ENCODE results near the gene CLTC. TPM values are rescaled to one million over a fixed set of nuclear protein-coding genes. Genes with fewer than 3 reads are reported as not detected.

CLTC gene
- total and polyA plus RNA-seq, 10 of the 15 experiments (the other 5 are each of a cell fraction or from before 2014, with no cell fraction given) = 77.5 to 188 (median 129) TPM

DNA sequence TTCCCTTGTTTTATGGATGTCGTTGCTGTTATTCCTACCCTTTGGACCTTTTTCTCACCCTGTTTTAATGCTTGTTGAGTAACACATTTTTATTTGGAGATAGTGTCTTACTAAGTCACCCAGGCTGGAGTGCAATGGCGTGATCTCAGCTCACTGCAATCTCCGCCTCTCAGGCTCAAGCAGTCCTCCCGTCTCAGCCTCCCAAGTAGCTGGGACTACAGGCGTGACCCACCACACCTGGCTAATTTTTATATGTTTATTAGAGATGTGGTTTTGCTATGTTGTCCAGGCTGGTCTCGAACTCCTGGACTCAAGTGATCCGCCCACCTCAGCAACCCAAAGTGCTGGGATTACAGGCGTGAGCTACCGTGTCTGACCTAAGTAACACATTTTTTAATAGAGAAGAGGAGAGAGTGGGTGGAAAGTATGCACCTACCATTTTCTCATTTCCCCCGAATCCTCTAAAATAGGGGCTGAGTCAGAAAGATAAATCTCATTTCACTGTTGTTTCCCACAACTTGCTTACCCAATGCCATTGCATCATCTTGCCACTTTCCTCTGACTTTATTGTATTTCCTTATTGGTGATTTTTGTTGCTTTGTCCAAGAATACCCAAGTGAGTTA lies 47.3 kb upstream of the CLTC start (continued):
- TF ChIP-seq SPI1 (IDR thresholded peaks at IDR 0.05; ENCODE audit: borderline replicate concordance, insufficient read depth, low read depth, low read length) (0 out of 2 replicates have a peak, but pooled peaks have one; percentile 14), RFX5 (IDR thresholded peaks at IDR 0.05; ENCODE audit: low read depth, low read length) (no peak), IRF4 (IDR thresholded peaks at IDR 0.05; ENCODE audit: low read depth, low read length) (0 out of 2 replicates have a peak, but pooled peaks have one; percentile 49), YY1 (IDR thresholded peaks at IDR 0.05; ENCODE audit: low read depth, low read length) (no peak), KDM1A (IDR thresholded peaks at IDR 0.05; ENCODE audit: borderline replicate concordance) (no peak), RUNX3 (IDR thresholded peaks at IDR 0.05; ENCODE audit: low read length) (peak; percentile 81), NRF1 (conservative IDR thresholded peaks at IDR 0.05; ENCODE audit: low read depth, low read length) (no peak), CBX3 (IDR thresholded peaks at IDR 0.05; ENCODE audit: borderline replicate concordance, low read depth) (no peak), NR2F1 (conservative IDR thresholded peaks at IDR 0.05) (no peak), ZNF207 (IDR thresholded peaks at IDR 0.05; ENCODE audit: borderline replicate concordance) (no peak), CBFB (IDR thresholded peaks at IDR 0.05; ENCODE audit: low read depth) (no peak), BMI1 (IDR thresholded peaks at IDR 0.05; ENCODE audit: borderline replicate concordance) (no peak), SMAD1 (IDR thresholded peaks at IDR 0.05; ENCODE audit: low read depth, partially characterized antibody) (no peak), ESRRA (IDR thresholded peaks at IDR 0.05; ENCODE audit: low read length) (no peak), NBN (IDR thresholded peaks at IDR 0.05) (no peak), MEF2A (IDR thresholded peaks at IDR 0.05; ENCODE audit: insufficient read depth, low read depth, low read length) (peak; percentile 77; the same call in 1 of the 2 replicates), NR2C2 (IDR thresholded peaks at IDR 0.05; ENCODE audit: borderline replicate concordance, control insufficient read depth, insufficient read length, low read depth) (no peak), TCF7 (IDR thresholded peaks at IDR 0.05; ENCODE audit: borderline replicate concordance) (no peak), BRCA1 (IDR thresholded peaks at IDR 0.05; ENCODE audit: low read depth, low read length) (no peak)
- TF ChIP-seq, protein P1, sequence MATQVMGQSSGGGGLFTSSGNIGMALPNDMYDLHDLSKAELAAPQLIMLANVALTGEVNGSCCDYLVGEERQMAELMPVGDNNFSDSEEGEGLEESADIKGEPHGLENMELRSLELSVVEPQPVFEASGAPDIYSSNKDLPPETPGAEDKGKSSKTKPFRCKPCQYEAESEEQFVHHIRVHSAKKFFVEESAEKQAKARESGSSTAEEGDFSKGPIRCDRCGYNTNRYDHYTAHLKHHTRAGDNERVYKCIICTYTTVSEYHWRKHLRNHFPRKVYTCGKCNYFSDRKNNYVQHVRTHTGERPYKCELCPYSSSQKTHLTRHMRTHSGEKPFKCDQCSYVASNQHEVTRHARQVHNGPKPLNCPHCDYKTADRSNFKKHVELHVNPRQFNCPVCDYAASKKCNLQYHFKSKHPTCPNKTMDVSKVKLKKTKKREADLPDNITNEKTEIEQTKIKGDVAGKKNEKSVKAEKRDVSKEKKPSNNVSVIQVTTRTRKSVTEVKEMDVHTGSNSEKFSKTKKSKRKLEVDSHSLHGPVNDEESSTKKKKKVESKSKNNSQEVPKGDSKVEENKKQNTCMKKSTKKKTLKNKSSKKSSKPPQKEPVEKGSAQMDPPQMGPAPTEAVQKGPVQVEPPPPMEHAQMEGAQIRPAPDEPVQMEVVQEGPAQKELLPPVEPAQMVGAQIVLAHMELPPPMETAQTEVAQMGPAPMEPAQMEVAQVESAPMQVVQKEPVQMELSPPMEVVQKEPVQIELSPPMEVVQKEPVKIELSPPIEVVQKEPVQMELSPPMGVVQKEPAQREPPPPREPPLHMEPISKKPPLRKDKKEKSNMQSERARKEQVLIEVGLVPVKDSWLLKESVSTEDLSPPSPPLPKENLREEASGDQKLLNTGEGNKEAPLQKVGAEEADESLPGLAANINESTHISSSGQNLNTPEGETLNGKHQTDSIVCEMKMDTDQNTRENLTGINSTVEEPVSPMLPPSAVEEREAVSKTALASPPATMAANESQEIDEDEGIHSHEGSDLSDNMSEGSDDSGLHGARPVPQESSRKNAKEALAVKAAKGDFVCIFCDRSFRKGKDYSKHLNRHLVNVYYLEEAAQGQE (IDR thresholded peaks at IDR 0.05; ENCODE audit: low read depth, low read length) = no peak
- TF ChIP-seq, protein P2, sequence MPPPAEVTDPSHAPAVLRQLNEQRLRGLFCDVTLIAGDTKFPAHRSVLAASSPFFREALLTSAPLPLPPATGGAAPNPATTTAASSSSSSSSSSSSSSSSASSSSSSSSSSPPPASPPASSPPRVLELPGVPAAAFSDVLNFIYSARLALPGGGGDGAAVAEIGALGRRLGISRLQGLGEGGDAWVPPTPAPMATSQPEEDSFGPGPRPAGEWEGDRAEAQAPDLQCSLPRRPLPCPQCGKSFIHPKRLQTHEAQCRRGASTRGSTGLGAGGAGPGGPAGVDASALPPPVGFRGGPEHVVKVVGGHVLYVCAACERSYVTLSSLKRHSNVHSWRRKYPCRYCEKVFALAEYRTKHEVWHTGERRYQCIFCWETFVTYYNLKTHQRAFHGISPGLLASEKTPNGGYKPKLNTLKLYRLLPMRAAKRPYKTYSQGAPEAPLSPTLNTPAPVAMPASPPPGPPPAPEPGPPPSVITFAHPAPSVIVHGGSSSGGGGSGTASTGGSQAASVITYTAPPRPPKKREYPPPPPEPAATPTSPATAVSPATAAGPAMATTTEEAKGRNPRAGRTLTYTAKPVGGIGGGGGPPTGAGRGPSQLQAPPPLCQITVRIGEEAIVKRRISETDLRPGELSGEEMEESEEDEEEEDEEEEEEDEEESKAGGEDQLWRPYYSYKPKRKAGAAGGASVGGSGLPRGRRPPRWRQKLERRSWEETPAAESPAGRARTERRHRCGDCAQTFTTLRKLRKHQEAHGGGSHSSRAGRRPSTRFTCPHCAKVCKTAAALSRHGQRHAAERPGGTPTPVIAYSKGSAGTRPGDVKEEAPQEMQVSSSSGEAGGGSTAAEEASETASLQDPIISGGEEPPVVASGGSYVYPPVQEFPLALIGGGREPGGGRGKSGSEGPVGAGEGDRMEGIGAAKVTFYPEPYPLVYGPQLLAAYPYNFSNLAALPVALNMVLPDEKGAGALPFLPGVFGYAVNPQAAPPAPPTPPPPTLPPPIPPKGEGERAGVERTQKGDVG (CRISPR knock-in tag; IDR thresholded peaks at IDR 0.05) = no peak
- TF ChIP-seq, protein P3, sequence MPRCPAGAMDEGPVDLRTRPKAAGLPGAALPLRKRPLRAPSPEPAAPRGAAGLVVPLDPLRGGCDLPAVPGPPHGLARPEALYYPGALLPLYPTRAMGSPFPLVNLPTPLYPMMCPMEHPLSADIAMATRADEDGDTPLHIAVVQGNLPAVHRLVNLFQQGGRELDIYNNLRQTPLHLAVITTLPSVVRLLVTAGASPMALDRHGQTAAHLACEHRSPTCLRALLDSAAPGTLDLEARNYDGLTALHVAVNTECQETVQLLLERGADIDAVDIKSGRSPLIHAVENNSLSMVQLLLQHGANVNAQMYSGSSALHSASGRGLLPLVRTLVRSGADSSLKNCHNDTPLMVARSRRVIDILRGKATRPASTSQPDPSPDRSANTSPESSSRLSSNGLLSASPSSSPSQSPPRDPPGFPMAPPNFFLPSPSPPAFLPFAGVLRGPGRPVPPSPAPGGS (IDR thresholded peaks at IDR 0.05; ENCODE audit: borderline replicate concordance, insufficient read depth, low read depth, low read length, poor library complexity, severe bottlenecking) = no peak
- TF ChIP-seq, protein P4, sequence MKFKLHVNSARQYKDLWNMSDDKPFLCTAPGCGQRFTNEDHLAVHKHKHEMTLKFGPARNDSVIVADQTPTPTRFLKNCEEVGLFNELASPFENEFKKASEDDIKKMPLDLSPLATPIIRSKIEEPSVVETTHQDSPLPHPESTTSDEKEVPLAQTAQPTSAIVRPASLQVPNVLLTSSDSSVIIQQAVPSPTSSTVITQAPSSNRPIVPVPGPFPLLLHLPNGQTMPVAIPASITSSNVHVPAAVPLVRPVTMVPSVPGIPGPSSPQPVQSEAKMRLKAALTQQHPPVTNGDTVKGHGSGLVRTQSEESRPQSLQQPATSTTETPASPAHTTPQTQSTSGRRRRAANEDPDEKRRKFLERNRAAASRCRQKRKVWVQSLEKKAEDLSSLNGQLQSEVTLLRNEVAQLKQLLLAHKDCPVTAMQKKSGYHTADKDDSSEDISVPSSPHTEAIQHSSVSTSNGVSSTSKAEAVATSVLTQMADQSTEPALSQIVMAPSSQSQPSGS (IDR thresholded peaks at IDR 0.05; ENCODE audit: low read length) = peak; percentile 62; the same call in 1 of the 2 replicates
